Hippocampal formation (tissue), 2 donors: ENCODE results near the gene AGRN.
"Not testable (repeated sequence)": the region's sequence is repeated elsewhere in the genome, so short reads cannot be mapped to it uniquely, and the experiment has no call there.

Experiments
- DNase-seq, 2 donors: peaks; one replicate each; lab custom pipeline; 2025; lab: John Stamatoyannopoulos, UW

The AGRN gene

GRCh38 chr1:1067284-1067859 lies 47.5 kb downstream of the AGRN start:
- DNase-seq, result no peak

- no peak for DNase-seq
These were observed 48.1 kb downstream of the AGRN start for GRCh38 chr1:1067860-1068516.

- DNase-seq, result no peak
These were observed 48.7 kb downstream of the AGRN start for GRCh38 chr1:1068517-1069055.

GRCh38 chr1:1069056-1069710 lies 49.3 kb downstream of the AGRN start:
- peak in 1 of 2 donors; percentile 43 for DNase-seq

GRCh38 chr1:1069711-1070676 lies 50.1 kb downstream of the AGRN start:
- no peak for DNase-seq

GRCh38 chr1:1071486-1072298 lies 51.8 kb downstream of the AGRN start:
- no peak for DNase-seq

GRCh38 chr1:1072299-1072848 lies 52.5 kb downstream of the AGRN start:
- no peak for DNase-seq

- no peak for DNase-seq
These were observed 53.2 kb downstream of the AGRN start for GRCh38 chr1:1072849-1073742.

GRCh38 chr1:1073743-1074587 lies 54.0 kb downstream of the AGRN start, which contains the start of gene RNF223:
Gene RNF223 (minus strand): TSS chr1:1074306. CDS start chr1:1072566, 1,740 bp downstream.
- DNase-seq, result no peak

GRCh38 chr1:1074631-1075147 lies 54.8 kb downstream of the AGRN start:
- no peak for DNase-seq

- DNase-seq, result no peak
These were observed 55.4 kb downstream of the AGRN start for GRCh38 chr1:1075148-1075935.

- not testable (repeated sequence) for DNase-seq
These were observed 57.5 kb downstream of the AGRN start for GRCh38 chr1:1077396-1077795.

GRCh38 chr1:1079408-1080121 lies 59.6 kb downstream of the AGRN start:
- DNase-seq, result no peak

- peak in 1 of 2 donors; percentile 22 for DNase-seq
These were observed 60.3 kb downstream of the AGRN start for GRCh38 chr1:1080122-1080757.

GRCh38 chr1:1080951-1081310 lies 61.0 kb downstream of the AGRN start:
- no peak for DNase-seq
